Ammon's horn (tissue), 1 donor: ENCODE data around the gene TMEM184B.
"Not testable (repeated sequence)": the region's sequence is repeated elsewhere in the genome, so short reads cannot be mapped to it uniquely, and the experiment has no call there.

Source experiments
- DNase-seq: peaks from one replicate; pipeline ENCODE4 v3.0.0-alpha.2; 2016; ENCODE audit warnings: low spot score

The TMEM184B gene

DNA sequence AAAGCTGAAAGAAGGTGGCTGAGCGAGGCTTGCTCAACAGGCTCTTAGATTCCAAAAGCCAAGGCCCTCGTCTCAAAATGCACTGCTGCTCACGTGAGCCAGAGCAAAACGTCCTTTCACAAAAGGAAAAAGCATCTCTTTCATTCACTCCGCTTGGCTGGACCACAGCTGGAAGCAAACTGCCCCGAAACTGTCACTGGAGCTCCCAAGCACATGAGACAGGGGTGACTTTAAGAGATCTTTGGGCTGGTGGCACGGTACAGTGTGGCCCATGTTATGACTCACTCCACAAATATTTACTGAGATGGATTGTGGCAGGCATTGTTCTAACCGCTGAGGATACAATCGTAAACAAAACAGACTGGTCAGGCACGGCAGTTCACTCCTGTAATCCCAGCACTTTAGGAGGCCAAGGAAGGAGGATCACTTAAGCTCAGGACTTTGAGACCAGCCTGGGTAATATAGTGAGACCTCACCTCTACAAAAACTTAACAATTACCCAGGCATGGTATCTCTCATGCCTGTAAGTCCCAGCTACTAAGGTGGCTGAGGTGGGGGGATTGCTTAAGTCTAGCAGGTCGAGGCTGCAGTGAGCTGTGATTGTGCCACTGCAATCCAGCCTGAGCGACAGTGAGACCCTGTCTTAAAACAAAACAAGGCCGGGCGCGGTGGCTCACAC is 94.7 kb downstream of the TMEM184B start:
- DNase-seq, result peak; percentile 72

DNA sequence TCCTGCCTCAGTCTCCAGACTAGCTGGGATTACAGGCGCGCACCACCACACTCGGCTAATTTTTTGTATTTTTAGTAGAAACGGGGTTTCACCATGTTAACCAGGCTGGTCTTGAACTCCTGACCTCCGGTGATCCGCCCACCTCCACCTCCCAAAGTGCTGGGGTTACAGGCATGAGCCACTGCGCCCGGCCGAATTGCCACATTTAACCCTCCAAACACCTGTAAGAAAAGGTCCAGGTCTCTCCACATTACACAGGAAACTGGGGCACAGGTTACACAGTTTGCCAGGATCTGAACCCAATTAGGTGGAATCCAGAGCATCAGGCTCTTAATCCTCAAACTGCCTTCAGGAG is 95.3 kb downstream of the TMEM184B start:
- DNase-seq, result not testable (repeated sequence)

DNA sequence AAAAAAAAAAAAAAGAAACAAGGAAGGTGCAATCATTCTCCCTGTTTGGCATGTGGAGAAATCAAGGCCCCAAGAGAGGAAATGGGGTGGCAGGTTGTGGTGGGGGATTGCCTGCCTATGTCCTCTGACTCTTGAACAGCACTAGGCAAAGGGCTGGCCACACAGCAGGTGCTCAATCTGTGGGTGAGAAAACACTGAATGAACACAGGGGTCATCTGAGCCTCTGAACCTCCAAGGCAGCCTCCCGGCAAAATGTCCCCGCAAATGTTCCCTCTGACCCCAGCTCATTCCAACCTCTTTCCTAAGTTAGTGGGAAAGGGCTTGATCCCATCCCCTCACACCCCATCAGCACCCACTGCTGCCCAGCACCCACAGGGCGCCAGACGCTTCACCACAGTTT is 95.8 kb downstream of the TMEM184B start:
- no peak for DNase-seq

DNA sequence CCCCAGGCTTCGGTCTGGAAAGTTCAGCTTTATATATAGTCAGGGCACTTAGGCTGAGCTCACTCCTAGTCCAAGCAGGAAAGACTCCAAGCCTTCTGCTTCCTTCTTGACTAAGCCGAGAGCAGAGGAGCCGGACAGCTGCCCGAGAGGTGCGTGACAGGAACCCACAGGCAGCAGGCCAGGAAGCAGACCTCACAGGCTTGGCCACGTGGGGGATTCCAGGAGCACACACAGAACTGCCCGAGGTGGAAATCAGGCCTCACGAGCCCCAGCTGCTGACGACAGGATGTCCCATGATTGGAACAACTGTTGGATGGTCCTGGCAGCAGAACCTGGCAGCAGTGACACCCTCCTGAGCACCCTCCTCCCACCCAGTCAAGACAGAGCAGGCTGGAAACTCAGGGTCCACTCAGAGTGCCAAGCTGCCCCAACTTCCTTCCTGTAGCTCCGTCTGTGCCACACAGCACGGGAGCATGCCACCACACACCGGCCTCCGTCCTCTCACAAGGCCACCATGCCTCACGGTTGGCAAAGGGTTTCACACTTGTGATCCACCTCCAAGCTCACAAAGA is 96.6 kb downstream of the TMEM184B start:
- DNase-seq, result peak; percentile 56

DNA sequence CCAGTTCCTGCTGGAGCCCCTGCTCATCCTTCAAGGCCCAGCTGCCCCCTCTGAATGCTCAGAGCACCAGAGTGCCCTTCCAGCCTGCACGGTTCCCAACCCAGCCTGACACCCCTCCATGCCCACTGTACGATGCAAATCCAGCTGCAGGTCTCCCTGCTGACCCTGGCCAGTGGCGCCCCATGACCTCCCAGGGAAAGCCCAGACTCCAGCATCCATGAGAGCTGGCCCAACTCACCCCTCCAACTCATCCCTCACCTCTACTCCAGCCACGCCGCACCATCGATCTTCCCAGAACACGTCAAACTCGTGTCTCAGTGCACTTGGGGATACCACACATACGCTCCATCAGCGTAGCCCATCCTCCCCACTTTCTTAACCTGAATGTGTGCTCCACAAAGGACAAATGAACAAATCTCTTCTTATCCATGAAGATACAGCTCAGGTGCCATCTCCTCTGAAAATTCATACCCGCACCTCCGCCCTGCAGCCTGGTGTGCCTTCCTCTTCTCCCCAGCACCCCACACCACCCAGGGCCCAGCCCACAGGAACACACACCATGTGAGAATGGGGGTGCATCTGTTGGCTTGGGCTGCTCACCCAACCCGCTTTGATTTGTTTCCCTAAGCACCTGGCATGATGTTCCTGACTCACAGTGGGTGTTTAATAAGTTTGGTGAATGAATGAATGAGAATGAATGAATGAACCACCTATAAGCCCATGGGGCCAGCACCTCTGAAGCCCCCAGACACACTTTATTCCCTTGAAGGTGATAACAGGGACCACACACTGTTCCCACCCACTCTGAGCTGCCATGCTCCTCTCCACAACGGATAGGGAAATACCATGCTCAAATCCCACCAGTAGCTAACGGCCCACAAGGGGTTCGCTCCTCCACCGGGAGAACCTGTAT is 97.3 kb downstream of the TMEM184B start:
- no peak for DNase-seq

DNA sequence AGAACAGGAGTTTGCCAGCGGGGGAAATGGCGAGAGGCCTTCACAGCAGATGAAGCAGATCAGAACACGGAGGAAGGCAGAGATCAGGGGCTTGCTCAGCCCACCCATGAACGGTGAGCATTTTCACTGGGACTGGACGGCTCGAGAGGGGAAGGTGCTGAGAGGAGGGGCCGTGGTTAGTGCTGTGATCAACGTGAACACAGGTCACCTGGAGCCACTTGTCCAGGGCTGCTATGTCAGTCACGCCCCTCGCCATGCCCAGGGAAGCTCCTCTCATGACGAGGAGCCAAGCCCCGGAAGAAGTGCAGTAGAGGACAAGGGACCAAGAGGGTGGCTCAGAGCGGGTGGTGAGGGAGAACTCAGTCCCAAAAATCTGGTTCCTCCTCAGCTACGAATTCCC is 98.2 kb downstream of the TMEM184B start:
- no peak for DNase-seq

DNA sequence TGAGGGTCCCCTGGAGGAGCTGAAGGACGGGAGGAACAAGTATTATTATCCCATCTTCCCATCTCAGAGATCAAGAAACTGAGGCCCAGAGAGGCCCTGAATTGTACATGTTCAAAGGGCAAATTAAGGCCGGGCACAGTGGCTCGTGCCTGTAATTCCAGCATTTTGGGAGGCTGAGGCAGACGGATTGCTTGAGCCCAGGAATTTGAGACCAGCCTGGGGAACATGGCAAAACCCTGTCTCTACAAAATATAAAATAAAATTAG is 99.2 kb downstream of the TMEM184B start:
- no peak for DNase-seq

DNA sequence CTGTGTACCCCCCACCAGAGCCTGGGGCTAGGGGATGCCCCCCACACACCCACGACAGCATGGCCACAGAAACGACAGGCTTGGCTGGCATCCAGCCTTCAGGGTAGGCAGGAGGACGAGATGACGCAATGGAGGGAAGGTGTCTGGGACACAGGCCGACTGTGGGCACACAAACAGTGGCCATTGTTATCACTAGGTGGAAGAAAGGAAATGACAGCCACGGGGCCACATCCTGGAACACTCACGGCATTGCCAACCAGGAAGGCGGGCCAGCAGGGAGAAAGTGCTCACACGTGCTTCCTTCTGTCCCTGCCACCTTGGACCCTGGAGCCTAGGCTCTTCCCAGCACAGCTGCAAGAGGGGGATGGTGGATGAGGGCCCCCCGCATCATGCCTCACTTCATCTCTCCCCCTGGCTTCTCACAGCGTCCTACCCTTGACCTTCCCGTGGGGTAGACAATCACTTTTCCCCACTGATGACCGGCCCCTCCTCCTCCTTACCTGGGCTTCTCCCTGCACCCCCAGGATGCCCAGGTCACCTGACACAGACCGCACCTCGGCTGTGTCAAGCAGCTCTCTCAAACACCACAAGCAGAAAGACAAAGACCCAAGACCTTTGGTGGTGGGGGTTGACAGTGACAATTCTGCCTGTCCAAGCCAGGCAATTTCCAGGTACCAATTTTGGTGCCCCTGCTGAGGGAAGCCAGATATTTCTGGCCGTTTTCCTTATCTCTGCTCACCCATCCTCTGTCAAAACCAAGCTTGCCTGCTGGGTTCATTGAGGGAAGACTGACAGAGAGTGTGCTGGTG is 99.8 kb downstream of the TMEM184B start:
- peak; percentile 73 for DNase-seq

DNA sequence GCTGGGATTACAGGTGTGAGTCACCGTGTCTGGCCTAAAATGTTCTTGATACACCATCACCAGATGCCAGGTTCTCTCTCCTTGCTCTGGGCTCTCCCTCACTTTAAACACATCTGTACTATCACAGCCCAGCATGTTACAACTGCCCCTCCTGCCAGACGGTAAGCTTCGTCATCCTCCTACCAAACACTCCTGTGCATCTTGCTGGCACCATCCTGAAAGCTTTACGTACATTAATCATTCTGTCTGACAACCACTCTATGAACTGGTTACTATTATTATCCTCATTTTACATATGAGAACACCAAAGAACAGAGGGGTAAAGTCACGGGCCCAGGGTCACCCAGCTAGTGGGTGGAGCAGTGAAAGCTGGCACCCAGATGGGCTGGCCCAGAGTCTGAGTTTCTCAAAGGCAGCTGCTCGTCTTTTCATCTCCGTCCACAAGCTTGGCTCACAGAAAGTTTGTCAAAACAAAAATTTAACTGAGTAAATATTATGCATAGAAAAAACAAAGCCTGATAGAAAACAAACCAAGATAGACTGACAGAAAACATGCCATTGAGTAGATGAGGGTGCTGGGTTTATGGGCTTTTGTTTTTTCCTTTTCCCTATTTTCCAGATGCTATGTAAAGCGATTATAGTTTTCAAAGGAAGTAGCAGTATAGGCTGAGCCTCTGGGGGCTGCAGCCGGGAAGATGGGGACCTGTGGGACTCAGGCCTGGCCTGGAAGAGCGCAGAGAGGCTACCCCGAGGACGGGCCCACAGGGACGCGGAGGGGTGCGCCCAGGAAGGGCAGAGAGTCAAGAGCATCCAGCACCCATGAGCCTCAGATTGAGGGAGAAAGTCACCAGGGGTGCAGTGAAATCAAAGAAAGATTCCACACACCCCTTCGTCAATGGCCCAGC is 100.6 kb downstream of the TMEM184B start:
- DNase-seq, result no peak

DNA sequence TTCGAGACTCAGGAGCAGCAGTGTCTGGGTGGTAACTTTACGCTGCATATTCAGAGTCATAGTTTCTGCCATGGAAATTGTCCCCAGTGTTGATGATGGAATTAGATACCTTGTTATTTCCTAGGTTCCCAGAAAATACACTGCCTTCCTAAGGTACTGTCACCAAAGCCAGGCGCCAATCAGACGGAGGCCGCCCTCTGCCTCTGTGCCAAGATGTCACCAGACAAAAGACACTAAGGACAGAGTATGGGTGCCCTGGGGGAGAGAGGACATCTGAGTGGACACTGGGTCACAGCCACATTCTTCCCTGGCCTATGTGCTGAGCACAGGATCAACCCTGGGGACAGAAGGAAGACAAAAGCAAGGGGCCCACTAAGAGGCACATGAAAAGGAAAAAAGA is 102.3 kb downstream of the TMEM184B start:
- no peak for DNase-seq
